ENCODE data around the gene ABCF3.

The ABCF3 gene

GRCh38 chr3:184211297-184211696, 25.3 kb downstream of the ABCF3 start:
- no peak for DNase-seq (ENCODE audit: low read depth, low spot score)
- H3K4me3 ChIP-seq (ENCODE audit: low read depth, low read length), result no peak overlapping the region
- CTCF ChIA-PET, result interaction anchor here (1.1 to 4.6 kb wide), 5 partner anchors 11 to 78 kb away, joined by 3 to 21 read pairs (median 4); partner anchors contain the start of gene EEF1AKMT4
- TF ChIP-seq CTCF (IDR thresholded peaks at IDR 0.05; ENCODE audit: insufficient read depth, low read length, missing control alignments), result no peak
- POLR2A ChIA-PET, result interaction anchor here (0.7 kb wide), 1 partner anchor 11 kb away, joined by 4 read pairs; no protein-coding TSS in a partner anchor

- POLR2A ChIA-PET, result interaction anchor here (0.7 kb wide), 1 partner anchor 11 kb away, joined by 4 read pairs; no protein-coding TSS in a partner anchor
- no peak for TF ChIP-seq CTCF (IDR thresholded peaks at IDR 0.05; ENCODE audit: insufficient read depth, low read length, missing control alignments)
- no peak for DNase-seq (ENCODE audit: low read depth, low spot score)
- no peak overlapping the region for H3K4me3 ChIP-seq (ENCODE audit: low read depth, low read length)
- CTCF ChIA-PET, result interaction anchor here (1.1 to 4.6 kb wide), 4 partner anchors 10 to 39 kb away, joined by 3 to 21 read pairs (median 6); partner anchors contain the start of gene EEF1AKMT4
These were observed 25.7 kb downstream of the ABCF3 start for GRCh38 chr3:184211718-184212117.

GRCh38 chr3:184218814-184219213, 32.8 kb downstream of the ABCF3 start:
- no peak overlapping the region for H3K4me3 ChIP-seq (ENCODE audit: low read depth, low read length)
- POLR2A ChIA-PET, result no interaction called here
- no peak for TF ChIP-seq CTCF (IDR thresholded peaks at IDR 0.05; ENCODE audit: insufficient read depth, low read length, missing control alignments)
- no peak for DNase-seq (ENCODE audit: low read depth, low spot score)
- CTCF ChIA-PET, result interaction anchor here (6.4 kb wide), 1 partner anchor 8 kb away, joined by 42 read pairs; no protein-coding TSS in a partner anchor

- H3K4me3 ChIP-seq (ENCODE audit: low read depth, low read length), result no peak overlapping the region
- ChIA-PET POLR2A (no interaction called here), CTCF (interaction anchor here (1.0 to 2.4 kb wide), 4 partner anchors 10 to 78 kb away, joined by 3 to 8 read pairs (median 4); partner anchors contain the start of gene EEF1AKMT4)
- no peak for TF ChIP-seq CTCF (IDR thresholded peaks at IDR 0.05; ENCODE audit: insufficient read depth, low read length, missing control alignments)
- DNase-seq (ENCODE audit: low read depth, low spot score), result no peak
These were observed 36.5 kb downstream of the ABCF3 start for GRCh38 chr3:184222521-184222920.

- ChIA-PET CTCF (interaction anchor here (1.2 to 2.4 kb wide), 3 partner anchors 26 to 87 kb away, joined by 3 to 8 read pairs (median 4); partner anchors contain the start of gene EEF1AKMT4), POLR2A (interaction anchor here (0.6 kb wide), 1 partner anchor 26 kb away, joined by 3 read pairs; no protein-coding TSS in a partner anchor)
- TF ChIP-seq CTCF (IDR thresholded peaks at IDR 0.05; ENCODE audit: insufficient read depth, low read length, missing control alignments), result no peak
- DNase-seq (ENCODE audit: low read depth, low spot score), result no peak
- H3K4me3 ChIP-seq (ENCODE audit: low read depth, low read length), result no peak overlapping the region
These were observed 37.9 kb downstream of the ABCF3 start for GRCh38 chr3:184223946-184224345.

- no peak for DNase-seq (ENCODE audit: low read depth, low spot score)
- H3K4me3 ChIP-seq (ENCODE audit: low read depth, low read length), result no peak overlapping the region
- ChIA-PET POLR2A (no interaction called here), CTCF (interaction anchor here (0.6 to 3.4 kb wide), 39 partner anchors 11 to 332 kb away, joined by 3 to 51 read pairs (median 4); partner anchors contain the start of genes EEF1AKMT4 and EIF2B5)
- TF ChIP-seq CTCF (IDR thresholded peaks at IDR 0.05; ENCODE audit: insufficient read depth, low read length, missing control alignments), result peak; percentile 83
These were observed 41.5 kb downstream of the ABCF3 start for GRCh38 chr3:184227481-184227935.

All from AG04449 (cell line).